ENCODE measurements around the gene ATE1.
"Not testable (repeated sequence)": the region's sequence is repeated elsewhere in the genome, so short reads cannot be mapped to it uniquely, and the experiment has no call there.

Gene ATE1

DNA sequence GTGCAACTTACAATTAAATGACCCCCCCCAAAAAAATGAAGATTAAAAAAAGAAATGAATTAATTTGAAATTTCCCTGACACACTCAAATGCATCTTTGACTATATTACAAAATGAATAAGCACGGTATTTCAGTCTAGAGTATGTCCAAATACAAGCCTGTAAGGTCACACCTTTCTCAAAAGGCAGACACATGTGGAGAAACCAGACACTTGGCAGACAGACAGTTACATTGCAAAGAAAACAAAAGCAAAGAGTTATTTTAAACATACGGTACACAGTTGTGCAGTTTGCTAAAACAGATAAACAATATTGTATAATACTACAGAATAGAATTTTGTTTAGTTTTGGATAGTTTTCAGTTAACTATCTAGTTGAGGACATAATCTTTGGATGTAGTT, 153.0 kb downstream of the ATE1 start:
- no peak for DNase-seq

DNA sequence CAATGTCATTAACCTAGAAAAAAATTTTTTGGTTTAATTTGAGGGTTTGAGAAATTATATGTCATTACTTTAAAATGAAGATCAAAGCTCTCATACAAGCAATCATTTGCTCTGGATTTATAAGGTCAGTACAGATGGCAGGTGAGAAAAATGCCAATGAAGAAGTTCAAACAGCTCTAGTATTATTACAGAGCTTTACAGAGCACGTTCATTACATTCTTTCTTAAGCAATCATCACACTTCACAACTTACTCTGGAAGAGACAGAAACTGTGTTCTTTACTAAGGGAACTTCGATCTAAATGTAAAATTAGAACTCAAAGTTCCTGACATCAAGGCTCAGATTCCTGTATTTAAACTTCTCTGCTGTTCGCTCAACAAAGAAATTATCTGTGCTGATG, 153.4 kb downstream of the ATE1 start:
- no peak for DNase-seq

DNA sequence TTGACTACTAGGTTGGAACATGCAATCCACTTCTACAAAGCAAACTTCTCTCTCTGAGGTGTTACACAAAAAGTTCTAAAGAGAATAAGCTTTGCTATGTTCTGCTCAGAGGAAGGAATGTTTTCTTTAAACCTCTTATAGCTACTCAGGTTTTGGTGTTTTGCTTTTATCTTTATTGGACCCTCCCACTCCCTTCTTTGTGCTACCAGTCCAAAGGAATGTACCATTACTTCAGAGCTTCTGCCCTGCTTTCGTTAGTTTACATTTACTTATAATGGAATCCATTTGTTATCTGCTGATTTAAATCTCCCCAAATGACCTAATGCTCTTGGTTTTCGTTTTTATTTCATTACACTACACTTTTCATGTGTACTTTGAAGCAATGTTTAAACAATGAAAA, 154.9 kb downstream of the ATE1 start:
- DNase-seq, result no peak

DNA sequence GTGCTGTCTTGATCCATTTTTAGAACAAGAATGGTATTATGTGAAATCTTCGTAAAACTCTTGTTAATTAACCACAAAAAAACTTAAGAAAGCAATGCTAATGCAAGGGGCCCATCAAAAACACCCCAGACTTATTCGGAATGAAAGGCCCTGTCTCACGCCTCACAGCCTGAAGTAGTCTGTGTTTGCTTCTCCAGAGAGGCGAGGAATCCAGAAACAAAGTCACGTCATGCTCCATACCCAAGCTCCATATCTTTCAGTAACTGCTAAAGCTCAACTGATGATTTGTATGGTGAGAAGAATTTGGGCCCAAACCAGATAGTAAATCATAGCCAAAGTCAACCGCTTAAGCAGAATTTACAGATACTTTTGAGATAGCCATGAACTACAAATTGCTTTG, 155.4 kb downstream of the ATE1 start:
- DNase-seq, result no peak

DNA sequence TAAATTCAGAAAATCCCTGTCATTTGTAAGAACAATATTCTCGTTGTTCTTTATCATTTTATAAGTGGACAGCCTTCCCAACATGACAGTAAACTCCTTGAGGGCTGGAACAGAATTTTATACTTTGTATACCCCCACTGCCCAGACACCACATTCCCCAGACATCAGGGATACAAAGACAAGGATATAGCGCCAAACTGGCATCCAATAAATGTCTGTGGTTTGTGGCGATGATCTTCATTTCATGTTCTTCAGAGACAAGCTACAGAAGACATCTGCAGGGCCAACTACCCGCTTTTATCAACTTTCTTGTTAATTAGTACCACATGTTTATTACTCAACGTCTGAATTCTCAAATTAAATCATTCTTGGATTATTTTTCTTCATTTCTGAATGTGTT, 155.9 kb downstream of the ATE1 start:
- DNase-seq, result no peak

DNA sequence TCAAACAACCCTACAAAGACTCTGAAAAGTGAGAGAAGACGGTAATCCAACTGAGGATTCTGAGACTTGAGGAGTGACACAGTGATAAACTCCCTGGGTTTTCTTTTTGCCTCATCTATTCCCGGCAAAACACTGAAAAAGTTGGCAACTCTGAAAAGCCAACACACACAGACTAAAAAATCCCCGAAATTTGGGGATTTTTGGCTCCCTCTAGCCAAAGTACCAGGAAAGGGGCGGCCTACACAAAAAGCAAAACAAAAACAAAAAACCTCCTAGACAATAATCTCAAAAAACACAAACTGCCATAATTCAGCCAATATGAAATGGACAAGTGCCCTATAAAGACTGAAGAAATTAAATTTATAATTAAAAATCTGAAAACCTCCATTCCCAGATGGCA, 161.4 kb downstream of the ATE1 start:
- no peak for DNase-seq

DNA sequence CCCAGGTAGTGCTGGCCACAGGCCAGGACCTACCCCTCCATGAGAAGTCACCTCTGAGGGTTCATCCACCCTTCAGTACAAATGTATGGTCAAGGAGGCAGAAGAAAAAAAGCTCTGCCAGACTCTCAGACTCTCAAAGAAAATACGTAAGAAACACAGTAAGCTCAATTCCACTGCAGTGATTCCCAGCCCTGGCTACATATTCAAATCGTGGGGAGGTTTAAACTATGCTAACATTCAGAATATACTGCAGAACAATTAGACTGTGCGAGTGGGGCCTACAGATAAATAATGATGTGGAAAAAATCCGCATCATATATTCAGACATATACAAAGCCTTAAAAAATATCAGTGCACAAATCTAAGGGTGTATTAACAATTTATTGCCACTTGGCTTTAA, 162.6 kb downstream of the ATE1 start:
- DNase-seq, result no peak

DNA sequence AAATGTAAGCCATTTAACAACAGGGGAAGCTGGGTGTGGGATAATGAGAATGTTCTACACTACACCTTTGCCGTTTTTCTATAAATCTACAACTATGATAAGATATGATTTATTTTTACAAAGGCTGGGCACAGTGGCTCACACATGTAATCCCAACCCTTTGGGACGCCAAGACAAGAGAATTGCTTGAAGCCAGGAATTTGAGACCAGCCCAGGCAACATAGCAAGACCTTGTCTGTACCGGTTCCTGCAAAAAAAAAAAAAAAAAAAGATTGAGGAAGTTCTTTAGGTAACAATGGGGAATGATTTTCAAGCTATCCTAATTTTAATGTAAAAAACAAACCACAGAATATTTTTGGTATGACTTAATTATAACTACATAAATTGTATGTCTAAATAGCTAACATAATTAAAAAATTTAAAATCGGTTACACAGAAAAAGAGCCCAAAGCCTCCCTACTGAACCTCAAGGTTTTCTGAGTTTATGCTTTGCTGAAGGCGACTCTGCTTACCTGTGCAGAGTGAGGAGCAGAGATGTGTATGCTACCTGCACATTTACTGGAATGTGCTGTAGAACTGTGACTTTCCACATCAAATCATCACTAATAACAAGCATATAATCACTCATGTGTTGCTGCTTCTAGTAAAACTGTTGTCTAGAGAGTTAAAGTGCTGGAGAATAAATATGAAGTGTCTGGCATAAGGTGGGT, 163.4 kb downstream of the ATE1 start:
- no peak for DNase-seq

DNA sequence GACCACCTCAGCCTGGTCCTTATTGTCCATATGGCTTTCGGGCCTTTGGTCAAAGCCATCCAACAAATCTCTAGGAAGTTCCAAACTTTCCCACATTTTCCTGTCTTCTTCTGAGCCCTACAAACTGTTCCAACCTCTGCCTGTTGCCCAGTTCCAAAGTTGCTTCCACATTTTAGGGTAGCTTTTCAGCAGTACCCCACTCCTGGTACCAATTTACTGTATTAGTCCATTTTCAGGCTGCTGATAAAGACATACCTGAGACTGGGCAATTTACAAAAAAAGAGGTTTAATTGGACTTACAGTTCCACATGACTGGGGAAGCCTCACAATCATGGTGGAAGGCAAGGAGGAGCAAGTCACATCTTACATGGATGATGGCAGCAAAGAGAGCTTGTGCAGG, 170.6 kb downstream of the ATE1 start:
- DNase-seq, result not testable (repeated sequence)

DNA sequence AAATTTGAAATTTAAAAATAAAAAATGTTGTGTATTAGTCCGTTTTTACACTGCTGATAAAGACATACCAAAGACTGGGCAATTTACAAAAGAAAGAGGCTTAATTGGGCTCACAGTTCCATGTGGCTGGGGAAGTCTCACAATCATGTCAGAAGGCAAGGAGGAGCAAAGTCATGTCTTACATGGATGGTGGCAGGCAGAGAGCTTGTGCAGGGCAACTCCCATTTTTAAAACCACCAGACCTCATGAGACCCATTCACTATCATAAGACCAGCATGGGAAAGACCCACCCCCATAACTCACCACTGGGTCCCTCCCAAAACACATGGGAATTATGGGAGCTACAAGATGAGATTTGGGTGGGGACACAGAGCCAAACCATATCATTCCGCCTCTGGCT, 172.3 kb downstream of the ATE1 start:
- not testable (repeated sequence) for DNase-seq

DNA sequence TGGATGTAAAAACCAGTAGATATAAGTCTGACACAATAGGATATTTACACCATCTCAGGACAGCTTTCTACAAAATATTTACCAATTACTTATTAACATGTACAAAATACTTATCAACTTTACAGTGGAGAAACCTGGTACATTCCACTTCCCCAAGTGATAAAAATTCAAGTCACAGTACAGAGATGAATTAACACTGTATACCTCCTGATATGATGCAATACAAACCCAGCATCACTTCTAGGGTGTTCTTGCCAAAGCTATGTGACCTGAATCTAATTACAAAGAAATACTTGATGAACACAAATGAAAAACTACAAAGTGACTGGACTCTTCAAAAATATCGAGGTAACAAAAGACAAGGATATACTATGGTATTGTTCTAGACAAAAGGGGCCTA, 173.2 kb downstream of the ATE1 start:
- no peak for DNase-seq

DNA sequence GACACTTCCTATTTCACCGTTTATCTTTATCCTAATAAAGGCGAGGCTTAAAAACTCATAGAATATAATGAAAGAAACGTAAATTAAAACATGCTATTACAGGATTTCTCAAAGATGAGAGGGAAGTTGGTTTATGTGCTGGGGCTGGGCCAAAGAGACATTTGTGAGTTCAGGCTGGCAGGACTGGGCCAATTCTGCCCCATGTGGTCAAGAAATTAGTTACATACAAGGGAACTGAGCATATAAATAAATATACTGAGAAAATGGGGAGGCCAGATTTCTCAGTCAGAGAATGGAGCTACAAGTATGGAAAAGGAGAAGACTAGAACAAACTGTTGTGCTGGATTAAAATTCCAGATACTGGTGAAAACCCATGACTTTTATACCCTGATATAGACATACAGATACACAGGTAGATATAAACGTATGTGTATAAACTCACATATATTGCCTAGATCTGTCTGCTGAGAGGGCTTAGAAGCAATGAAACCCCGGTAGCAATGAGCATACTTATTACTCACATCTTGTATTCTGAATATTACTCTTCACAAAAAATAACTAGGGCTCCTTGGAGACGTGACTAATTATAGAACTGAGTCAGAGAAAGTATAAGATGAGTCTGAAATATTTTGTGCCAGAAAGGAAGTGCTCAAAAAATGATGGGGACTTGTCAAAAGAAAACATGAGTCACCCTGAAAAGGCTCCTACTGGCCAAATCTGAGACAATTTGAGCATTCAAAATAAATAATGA, 173.9 kb downstream of the ATE1 start:
- DNase-seq, result no peak

DNA sequence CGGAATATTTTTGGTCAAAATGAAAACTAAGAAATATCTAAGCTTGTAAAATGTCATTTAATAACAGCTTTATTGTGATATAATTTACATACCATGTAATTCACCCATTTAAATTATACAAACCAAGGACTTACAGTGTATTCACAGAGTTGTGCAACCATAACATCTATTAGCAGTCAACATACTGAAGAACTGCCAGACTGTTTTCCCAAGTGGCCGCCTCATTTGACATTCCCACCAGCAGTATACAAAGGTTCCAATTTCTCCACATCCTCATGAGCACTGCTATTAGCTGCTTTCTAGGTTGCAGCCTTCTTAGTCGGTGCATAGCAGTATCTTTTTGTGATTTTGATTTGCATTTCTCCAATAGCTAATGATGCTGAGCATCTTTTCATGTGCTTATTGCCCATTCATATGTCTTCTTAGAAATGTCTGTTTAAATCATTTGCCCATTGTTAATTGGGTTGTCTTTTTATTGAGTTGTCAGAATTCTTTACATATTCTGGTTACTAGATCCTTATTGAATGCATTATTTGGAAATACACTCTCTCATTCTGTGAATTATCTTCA, 176.6 kb downstream of the ATE1 start:
- DNase-seq, result no peak

DNA sequence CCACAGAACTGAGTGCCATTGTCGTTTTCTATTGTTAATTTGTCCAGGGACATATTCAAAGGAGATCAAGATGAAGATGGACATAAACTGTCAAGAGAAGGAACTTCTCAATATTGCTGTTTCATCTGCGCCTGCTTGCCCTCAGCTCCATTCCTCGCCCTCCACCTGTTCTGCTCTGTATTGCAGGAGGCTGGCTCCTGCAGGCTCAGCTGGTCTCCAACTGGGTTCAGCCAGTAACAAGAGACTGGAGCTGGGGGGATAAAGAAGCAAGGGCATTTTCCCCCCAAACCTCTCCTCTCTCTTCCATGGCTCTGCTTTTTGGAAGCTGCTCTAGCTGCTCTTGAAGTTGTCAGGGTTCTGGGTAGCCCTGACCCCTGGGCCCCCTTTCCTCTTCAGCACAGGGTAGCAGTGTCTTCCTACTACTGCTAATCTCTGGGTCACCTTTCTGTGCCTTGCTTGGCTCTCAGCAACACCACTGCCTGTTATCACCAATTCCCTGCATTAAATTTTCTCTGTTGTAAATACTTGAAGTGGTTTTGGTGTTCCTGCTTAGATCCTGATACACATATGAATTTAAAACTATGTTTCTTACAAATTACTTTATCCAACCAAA, 180.6 kb downstream of the ATE1 start:
- no peak for DNase-seq

DNA sequence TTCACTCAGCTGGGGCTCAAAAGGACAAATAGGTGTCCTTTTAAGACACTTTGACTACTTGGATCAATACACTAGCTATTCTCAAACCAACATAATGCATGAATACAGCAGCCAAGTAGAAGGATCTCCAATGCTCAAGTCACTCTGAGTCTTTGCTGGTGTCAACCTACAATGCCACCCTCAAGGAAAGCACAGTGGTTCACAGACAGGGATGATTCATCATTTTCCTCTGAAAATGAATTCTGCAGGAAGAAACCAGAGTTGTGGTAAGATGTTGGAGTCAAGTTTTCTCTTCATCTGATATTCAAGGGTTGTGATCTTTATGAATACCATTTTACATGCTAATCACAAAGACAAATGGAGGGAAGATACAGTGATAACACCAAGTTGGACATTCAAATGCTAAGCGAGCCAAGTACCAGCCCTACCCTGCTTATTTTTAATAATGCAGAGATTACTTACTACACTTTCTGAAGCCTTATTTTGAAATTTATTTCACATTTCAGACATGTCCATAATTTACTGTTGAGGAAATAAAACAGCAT, 186.5 kb downstream of the ATE1 start:
- no peak for DNase-seq

DNA sequence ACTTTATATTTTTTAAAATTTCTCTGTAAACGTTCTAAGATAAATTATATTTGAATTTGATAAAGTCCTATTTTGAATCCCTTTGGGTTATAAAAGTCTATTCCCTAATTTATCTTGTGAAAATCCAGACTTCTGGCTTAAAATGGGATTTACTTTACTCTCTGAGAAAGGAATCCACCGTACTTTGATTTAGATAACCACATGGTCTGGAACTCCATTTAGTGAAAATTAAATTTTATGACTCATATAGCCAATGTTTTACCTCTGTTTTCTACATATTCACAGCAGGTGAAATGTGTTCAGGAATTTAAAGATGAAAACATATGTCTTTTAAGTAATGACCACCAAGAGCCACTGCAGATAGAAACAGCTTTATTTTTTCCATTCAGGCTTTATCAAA, 187.8 kb downstream of the ATE1 start:
- DNase-seq, result no peak

DNA sequence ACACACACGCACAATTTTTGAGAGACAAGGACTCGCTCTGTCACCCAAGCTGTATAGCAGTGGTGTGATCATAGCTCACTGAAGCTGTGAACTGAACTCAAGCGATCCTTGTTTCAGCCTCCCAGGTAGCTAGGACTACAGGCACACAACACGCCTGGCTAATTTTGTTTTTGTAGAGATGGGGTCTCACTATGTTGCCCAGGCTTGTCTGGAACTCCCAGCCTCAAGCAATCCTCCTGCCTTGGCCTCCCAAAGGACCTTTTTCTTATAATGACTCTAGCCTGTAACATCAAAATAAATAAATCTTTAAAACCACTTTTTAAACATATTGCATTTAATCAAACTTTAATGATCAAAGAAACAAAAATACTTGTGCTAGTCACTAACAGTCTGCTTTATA, 188.7 kb downstream of the ATE1 start:
- DNase-seq, result no peak

DNA sequence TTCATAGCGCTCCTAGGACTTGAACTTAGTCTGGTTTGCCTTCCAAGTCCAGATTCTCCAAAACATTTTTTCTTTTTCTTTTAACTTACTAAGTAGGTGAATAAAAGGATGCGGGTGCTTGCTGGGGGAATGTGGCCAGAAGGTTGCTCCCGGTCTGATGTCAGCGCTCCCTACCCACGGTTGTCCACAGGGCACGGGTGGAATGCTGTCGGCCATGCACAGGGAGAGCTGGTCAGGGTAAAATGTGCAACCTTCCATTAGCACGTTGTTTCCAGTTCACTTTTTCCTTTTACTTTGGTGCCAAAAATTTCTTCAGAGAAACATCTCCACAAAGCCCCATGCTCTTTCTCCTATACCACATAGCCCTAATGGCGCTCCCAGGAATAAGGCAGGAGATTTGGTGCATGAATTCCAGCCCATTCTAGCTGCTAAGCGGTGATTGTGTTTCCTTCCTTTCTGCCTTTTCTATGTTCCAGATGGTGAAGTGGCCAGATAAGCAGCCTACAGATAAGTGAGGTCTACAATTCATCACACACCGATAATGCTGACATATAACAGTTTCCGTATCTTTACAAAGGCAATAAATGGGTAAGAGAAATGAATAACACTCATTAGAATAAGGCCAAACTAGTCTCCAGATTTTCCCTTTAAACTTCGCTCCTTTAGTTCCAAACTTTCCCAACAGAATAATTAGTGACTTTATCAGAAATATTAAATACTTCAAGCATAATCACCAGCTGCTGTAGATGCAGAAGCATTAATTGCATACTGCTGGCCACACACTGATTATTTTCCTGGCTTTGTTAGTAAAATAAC, 191.3 kb downstream of the ATE1 start:
- DNase-seq, result no peak

DNA sequence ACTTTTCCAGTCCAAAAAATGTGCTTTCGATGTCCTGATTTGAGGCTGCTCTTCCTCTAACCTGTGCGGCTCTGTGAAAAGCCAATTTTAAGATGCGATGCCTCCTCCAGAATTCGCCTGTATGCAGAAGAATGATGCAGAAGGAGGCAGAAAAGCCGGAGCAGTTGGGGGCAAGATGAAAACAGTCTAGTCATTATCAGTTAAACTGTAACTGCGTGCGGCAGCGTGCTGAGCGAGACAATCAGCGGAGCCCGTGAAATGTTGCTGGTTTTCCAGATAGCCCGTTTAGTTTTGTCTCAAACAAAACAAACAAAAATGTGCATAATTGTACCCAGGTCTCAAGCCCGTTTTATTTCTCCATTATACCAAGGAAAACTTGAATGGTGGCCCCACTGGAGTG, 192.6 kb downstream of the ATE1 start:
- no peak for DNase-seq

DNA sequence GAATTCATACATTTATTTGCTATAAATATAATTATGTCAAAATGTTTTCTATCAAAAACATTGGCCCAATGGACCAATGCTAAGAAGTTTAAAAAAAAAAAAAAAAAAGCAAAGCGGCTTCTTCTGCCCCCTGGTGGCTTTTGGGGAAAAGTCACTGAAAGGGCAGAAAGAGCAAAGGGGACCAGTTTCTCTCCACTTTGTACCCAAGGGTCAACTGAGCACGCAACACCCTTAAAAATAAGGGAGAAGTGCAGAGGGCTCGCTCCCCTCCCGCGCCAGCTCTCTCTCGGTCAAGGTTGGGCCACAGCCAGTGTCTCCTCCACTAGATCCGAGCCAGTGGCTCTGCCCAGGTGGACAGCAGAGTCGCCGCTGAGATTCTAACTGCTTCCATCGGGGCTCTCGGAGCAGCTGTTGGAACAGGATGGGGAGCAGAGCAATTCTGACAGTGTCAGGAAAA, 193.2 kb downstream of the ATE1 start:
- no peak for DNase-seq

DNA sequence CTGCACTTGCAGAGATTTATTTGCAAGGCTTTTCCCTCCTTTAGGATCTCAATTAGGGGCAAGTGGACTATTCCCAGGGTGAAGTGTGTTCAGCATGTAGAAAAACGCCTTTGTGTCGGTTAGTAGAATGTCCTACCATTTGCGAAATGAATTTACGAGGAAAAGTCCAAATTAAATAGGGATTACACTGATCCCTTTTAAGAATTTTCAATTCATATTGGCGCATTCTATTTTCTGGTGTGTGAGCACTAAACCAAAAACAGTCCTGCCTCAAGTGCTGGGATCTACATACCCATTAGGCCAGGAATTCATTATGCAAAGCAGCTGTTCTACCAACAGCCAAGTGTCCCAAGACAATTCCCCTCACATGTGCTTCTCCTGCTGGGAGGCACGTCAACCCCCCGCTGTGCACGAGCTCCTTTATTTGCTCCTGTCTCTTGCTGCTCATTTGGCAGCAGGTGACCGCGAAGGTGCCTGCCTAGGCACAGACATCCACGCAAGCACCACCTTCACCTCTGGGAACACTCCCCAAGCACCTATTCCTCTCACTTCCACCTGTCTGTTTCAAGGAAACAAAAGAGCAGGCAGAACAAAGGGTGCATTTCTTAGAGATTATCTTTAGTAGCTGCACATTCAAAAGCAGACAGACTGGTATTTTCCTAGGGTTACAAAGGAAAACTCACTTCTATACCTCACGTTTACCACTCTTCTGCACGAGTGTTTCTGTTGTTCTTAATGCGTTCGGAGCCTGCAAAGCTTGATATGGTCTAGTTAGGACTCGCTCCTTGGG, 195.0 kb downstream of the ATE1 start:
- DNase-seq, result no peak

DNA sequence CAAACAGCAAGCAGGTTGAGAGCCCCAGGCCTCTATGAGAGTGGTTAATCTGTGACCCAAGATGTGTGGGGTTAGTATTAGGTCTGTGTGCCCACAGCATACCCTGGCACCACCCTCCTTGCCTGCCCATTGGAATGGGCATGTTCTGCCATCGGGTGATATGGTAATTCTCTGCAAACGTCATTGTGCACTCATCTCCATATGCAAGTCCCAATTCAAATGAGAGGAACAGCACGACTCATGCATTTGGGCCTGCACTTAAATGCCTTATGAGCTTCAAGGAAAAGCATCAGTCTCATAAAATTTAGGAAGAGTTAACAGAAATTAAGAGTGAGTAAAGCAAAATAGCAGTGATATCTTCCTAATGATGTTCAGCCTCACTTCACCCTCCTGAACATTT, 195.7 kb downstream of the ATE1 start:
- no peak for DNase-seq
